ENCODE results near the gene VPS29.

The VPS29 gene

DNA sequence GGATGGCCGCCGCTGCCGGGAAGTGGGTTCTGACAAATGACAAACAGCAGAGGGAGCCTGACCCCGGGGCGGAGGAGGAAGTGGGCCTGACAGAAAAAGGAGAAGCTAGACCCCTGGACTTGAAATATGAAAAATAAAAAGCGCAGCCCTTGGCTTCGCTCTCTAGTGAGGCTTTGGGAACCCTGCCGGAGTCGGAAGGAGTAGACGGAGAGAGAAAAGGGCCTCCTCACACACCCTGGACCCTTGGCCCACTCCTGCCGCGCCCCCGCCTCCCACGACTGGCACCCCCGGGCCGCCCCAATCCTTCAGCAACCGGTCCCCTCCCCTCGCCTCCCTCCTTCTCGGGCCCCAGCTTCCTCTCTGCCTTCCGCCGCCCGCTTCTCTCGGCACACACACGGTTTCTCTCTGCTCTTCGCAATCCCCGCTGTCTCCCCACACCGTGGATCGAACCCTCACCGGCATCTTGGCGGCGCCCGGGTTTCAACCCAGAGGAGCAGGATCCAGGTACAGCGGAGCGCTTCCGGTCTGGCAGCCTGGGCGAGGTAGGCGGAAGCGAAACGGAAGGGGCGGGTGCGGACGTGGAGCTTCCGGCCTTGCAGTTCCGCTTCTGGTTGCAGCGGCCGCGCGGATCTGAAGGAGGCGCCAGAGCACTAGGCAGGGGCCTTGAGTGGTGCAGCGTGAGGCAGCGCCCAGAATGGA lies 52.0 kb downstream of the VPS29 start, which contains the start of gene ARPC3:
Gene ARPC3, minus strand, starts transcription at position 539 of the 699 bp plus-strand sequence. Its CDS starts 77 bp downstream, at position 462.
- DNase-seq (ENCODE audit: low read depth), result peak; percentile 97
- TF ChIP-seq, protein P1, sequence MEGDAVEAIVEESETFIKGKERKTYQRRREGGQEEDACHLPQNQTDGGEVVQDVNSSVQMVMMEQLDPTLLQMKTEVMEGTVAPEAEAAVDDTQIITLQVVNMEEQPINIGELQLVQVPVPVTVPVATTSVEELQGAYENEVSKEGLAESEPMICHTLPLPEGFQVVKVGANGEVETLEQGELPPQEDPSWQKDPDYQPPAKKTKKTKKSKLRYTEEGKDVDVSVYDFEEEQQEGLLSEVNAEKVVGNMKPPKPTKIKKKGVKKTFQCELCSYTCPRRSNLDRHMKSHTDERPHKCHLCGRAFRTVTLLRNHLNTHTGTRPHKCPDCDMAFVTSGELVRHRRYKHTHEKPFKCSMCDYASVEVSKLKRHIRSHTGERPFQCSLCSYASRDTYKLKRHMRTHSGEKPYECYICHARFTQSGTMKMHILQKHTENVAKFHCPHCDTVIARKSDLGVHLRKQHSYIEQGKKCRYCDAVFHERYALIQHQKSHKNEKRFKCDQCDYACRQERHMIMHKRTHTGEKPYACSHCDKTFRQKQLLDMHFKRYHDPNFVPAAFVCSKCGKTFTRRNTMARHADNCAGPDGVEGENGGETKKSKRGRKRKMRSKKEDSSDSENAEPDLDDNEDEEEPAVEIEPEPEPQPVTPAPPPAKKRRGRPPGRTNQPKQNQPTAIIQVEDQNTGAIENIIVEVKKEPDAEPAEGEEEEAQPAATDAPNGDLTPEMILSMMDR (IDR thresholded peaks at IDR 0.05; ENCODE audit: insufficient read depth, low read depth, low read length, missing control alignments), result peak; percentile 83
- peak within 1 kb of the TSS; percentile 91 for H3K4me3 ChIP-seq (ENCODE audit: low read length)

DNA sequence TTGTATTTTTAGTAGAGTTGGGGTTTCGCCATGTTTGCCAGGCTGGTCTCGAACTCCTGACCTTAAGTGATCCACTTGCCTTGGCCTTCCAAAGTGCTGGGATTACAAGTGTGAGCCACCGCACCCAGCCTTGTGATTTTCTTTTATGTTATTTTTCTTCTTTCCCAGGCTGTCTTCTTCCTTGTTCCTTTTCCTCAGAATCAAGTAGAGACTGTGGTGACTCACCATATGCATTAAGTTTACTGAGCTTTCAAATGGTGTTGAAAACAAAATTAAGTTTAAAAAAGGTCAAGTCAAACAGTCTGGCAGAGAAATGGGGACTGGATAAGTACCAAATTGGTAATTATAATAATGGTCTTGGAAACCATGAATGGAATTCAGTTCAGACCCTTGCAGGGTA lies 57.5 kb downstream of the VPS29 start:
- peak; percentile 33 for DNase-seq (ENCODE audit: low read depth)
- TF ChIP-seq, protein P1 (IDR thresholded peaks at IDR 0.05; ENCODE audit: insufficient read depth, low read depth, low read length, missing control alignments), result no peak
- H3K4me3 ChIP-seq (ENCODE audit: low read length), result no peak overlapping the region

All from epithelial cell of esophagus (primary cell).